ENCODE results near the gene PRDM1.

GRCh38 chr6:106056746-106057390, 29.3 kb upstream of the PRDM1 start:
- TF ChIP-seq POLR2AphosphoS5 (IDR thresholded peaks at IDR 0.05; ENCODE audit: borderline replicate concordance, low read depth, low read length) (peak; percentile 16; the same call in 1 of the 2 replicates), EZH2 (IDR thresholded peaks at IDR 0.05) (no peak)
